OCI-LY3 (cell line): Measurements from ENCODE around the gene MINDY4.

ENCODE experiments used
- CTCF ChIP-seq: fragments of 200-600, 300-600 bp; sonication (generic); IDR thresholded peaks from 2 replicates; pipeline ENCODE4 v1.5.1; 2014; ENCODE audit warnings: antibody characterized with exemption, low read length, low read depth
- EZH2phosphoT487 ChIP-seq: fragments of 200-600 bp; shearing (Covaris generic); IDR thresholded peaks from 2 replicates; pipeline ENCODE4 v1.6.1; 2018; ENCODE audit warnings: antibody characterized with exemption, mixed run types, low read depth

- TF ChIP-seq CTCF = no peak
- TF ChIP-seq EZH2phosphoT487 = no peak
Observed at GRCh38 chr7:30852744-30853288, 81.6 kb downstream of the MINDY4 start.
